IMR-90 (cell line): ENCODE data around the gene POR. TPM values are rescaled to one million over a fixed set of nuclear protein-coding genes. Genes with fewer than 3 reads are reported as not detected.
A peak's percentile ranks its signal among the peaks of the same experiment; 100 is the strongest.

Source experiments
- ATAC-seq: fragments of 200-7000 bp; cut with Tn5 transposase; 2 replicates; pipeline ENCODE4 v1.9.1; 2020; ENCODE audit warnings: low read depth, mild to moderate bottlenecking, moderate library complexity
- BruUV-seq: library from RNA; stranded (reverse); fragments of 400-500 nt; replicated peaks from 2 replicates; lab custom pipeline; 2021; lab: Mats Ljungman, UMichigan
- CTCF ChIA-PET: fragments of 300-600 bp; formaldehyde crosslinking; extraction: SDS; loops from one replicate; lab custom pipeline; 2021; ENCODE audit warnings: antibody characterized with exemption; lab: Yijun Ruan, JAX
- POLR2A ChIA-PET: fragments of 300-600 bp; sonication (Branson Sonifier 250); formaldehyde crosslinking; loops from one replicate; lab custom pipeline; 2022; ENCODE audit warnings: antibody characterized with exemption; ENCODE audit not compliant: unreplicated experiment; lab: Charles Lee
- DNase-seq: peaks from one replicate; pipeline ENCODE4 v3.0.0; 2013
- H2AFZ ChIP-seq: replicated peaks from 2 replicates; pipeline ENCODE3; 2013; ENCODE audit warnings: low read length, mild to moderate bottlenecking; ENCODE audit not compliant: poor library complexity
- H2AK5ac ChIP-seq: 2 replicates; pipeline ENCODE4 v1.6.1; 2013; ENCODE audit warnings: low read depth, low read length, inconsistent platforms
- H2AK9ac ChIP-seq: replicated peaks from 2 replicates; pipeline ENCODE3; 2013; ENCODE audit warnings: mild to moderate bottlenecking, low read depth, low read length, moderate library complexity; ENCODE audit not compliant: poor library complexity
- H2BK120ac ChIP-seq: 2 replicates; pipeline ENCODE4 v1.6.1; 2013; ENCODE audit warnings: low read depth, low read length, inconsistent platforms
- H2BK15ac ChIP-seq: 3 replicates; pipeline ENCODE4 v1.6.1; 2013; ENCODE audit warnings: low read depth, low read length, inconsistent platforms
- H2BK20ac ChIP-seq: 2 replicates; pipeline ENCODE4 v1.6.1; 2013; ENCODE audit warnings: low read depth, mild to moderate bottlenecking, inconsistent platforms, low read length, moderate library complexity
- H2BK5ac ChIP-seq: 2 replicates; pipeline ENCODE4 v1.6.1; 2013; ENCODE audit warnings: mild to moderate bottlenecking, low read depth, low read length, inconsistent platforms; ENCODE audit not compliant: poor library complexity, severe bottlenecking
- H3K14ac ChIP-seq: replicated peaks from 2 replicates; pipeline ENCODE4 v1.6.1; 2013; ENCODE audit warnings: low read depth, low read length, inconsistent platforms
- H3K18ac ChIP-seq: 2 replicates; pipeline ENCODE4 v1.6.1; 2013; ENCODE audit warnings: low read depth, low read length, control low read depth
- H3K23ac ChIP-seq: 2 replicates; pipeline ENCODE4 v1.6.1; 2013; ENCODE audit warnings: low read depth, low read length, inconsistent platforms
- H3K27ac ChIP-seq: 2 replicates; pipeline ENCODE4 v1.5.1; 2013; ENCODE audit warnings: mild to moderate bottlenecking, control low read depth, low read length; ENCODE audit not compliant: insufficient read depth
- H3K27me3 ChIP-seq: 2 replicates; pipeline ENCODE4 v1.6.1; 2013; ENCODE audit warnings: low read length; ENCODE audit not compliant: control insufficient read depth, insufficient read depth
- H3K36me3 ChIP-seq: 2 replicates; pipeline ENCODE4 v1.6.1; 2013; ENCODE audit warnings: low read length, mixed read lengths; ENCODE audit not compliant: control insufficient read depth, insufficient read depth
- H3K4ac ChIP-seq: 2 replicates; pipeline ENCODE4 v1.6.1; 2013; ENCODE audit warnings: low read depth, low read length, inconsistent platforms
- H3K4me1 ChIP-seq: 2 replicates; pipeline ENCODE4 v1.6.1; 2013; ENCODE audit warnings: low read length, mixed read lengths; ENCODE audit not compliant: control insufficient read depth, insufficient read depth
- H3K4me2 ChIP-seq: 2 replicates; pipeline ENCODE4 v1.6.1; 2013; ENCODE audit warnings: low read depth, mild to moderate bottlenecking, control low read depth, low read length, moderate library complexity
- H3K4me3 ChIP-seq: 2 replicates; pipeline ENCODE4 v1.5.1; 2013; ENCODE audit warnings: low read depth, mild to moderate bottlenecking, control low read depth, low read length, moderate library complexity; ENCODE audit not compliant: insufficient read depth
- H3K56ac ChIP-seq: 2 replicates; pipeline ENCODE4 v1.6.1; 2013; ENCODE audit warnings: low read length, inconsistent platforms; ENCODE audit not compliant: insufficient read depth; ENCODE audit errors: extremely low read depth
- H3K79me1 ChIP-seq, 2 experiments: 2 replicates each; pipeline ENCODE4 v1.6.1; 2013; ENCODE audit warnings: low read length in 2 of 2, inconsistent platforms in 1 of 2, low read depth in 1 of 2
- H3K9ac ChIP-seq: 2 replicates; pipeline ENCODE4 v1.6.1; 2013; ENCODE audit warnings: low read depth, low read length, control low read depth
- H3K9me1 ChIP-seq: 2 replicates; pipeline ENCODE4 v1.6.1; 2013; ENCODE audit warnings: low read length, inconsistent platforms; ENCODE audit not compliant: insufficient read depth
- H3K9me3 ChIP-seq: 2 replicates; pipeline ENCODE4 v1.6.1; 2013; ENCODE audit warnings: low read length; ENCODE audit not compliant: control insufficient read depth, insufficient read depth
- H4K20me1 ChIP-seq: 2 replicates; pipeline ENCODE4 v1.6.1; 2013; ENCODE audit warnings: low read length, inconsistent platforms; ENCODE audit not compliant: insufficient read depth
- H4K5ac ChIP-seq: 2 replicates; pipeline ENCODE4 v1.6.1; 2013; ENCODE audit warnings: mild to moderate bottlenecking, low read depth, low read length, control low read depth
- H4K8ac ChIP-seq, 2 experiments: 2 replicates each; pipeline ENCODE4 v1.6.1; 2013; ENCODE audit warnings: low read depth in 2 of 2, low read length in 2 of 2, control low read depth in 1 of 2, inconsistent platforms in 1 of 2
- H4K91ac ChIP-seq: 2 replicates; pipeline ENCODE4 v1.6.1; 2013; ENCODE audit warnings: low read depth, low read length, inconsistent platforms; ENCODE audit not compliant: insufficient read depth
- CEBPB ChIP-seq: IDR thresholded peaks from 2 replicates; pipeline ENCODE4 v1.6.1; 2012; ENCODE audit warnings: low read depth, low read length, improper control_type of control experiment
- MAFK ChIP-seq: IDR thresholded peaks from 2 replicates; pipeline ENCODE4 v1.6.1; 2012; ENCODE audit warnings: low read depth, low read length, improper control_type of control experiment
- WGBS, 2 experiments: methylation state at CpG; one replicate each; pipeline versions ENCODE4 v1.1.5 to v1.1.7; 2013; ENCODE audit warnings: missing lambda C conversion rate in 2 of 2; ENCODE audit not compliant: insufficient read length in 1 of 2; ENCODE audit errors: extremely low coverage in 2 of 2; 5-methylcytosine and 5-hydroxymethylcytosine counted together
- dilution Hi-C: fragments of 300-500 bp; cut with HindIII; formaldehyde crosslinking; loops from one replicate; pipeline ENCODE4 v1.14.3; 2018; ENCODE audit warnings: low sequenced_read_pairs; ENCODE audit not compliant: unreplicated experiment
- in situ Hi-C: fragments of 300-500 bp; cut with MboI; formaldehyde crosslinking; loops from 3 replicates; pipeline ENCODE4 v1.14.3; 2019; ENCODE audit warnings: low sequenced_read_pairs, inconsistent platforms, mixed read lengths
- intact Hi-C: fragments of 100-400 bp; cut with micrococcal nuclease; formaldehyde crosslinking; loops from 2 replicates; pipeline ENCODE4 v1.10.0; 2022
- polyA plus RNA-seq, 3 experiments: library from polyadenylated mRNA; depleted of rRNA; stranded (reverse); fragments of >200 nt; gene quantifications; 2 replicates each; pipeline ENCODE4 v1.2.3, GENCODE V29; 2012; ENCODE audit warnings: low replicate concordance in 1 of 3
- total RNA-seq: library from RNA; depleted of rRNA; stranded (reverse); fragments of >200 nt; gene quantifications from 2 replicates; pipeline ENCODE4 v1.2.3, GENCODE V29; 2012

POR gene
- total and polyA plus RNA-seq, 2 of the 4 experiments (the other 2 are of a cell fraction) = 25.5 to 42.2 TPM

GRCh38 chr7:75945297-75946168 lies 30.6 kb downstream of the POR start:
- H3K23ac ChIP-seq = no peak overlapping the region
- no peak overlapping the region for H3K4me3 ChIP-seq
- H3K9me1 ChIP-seq = peaks cover 12% of the 10 kb centered on the region
- H4K20me1 ChIP-seq = peaks cover 3% of the 10 kb centered on the region; the same call in 1 of the 2 replicates
- ChIA-PET POLR2A (interaction anchor here (0.6 kb wide), 1 partner anchor 410 kb away, joined by 3 read pairs; no protein-coding TSS in a partner anchor), CTCF (no interaction called here)
- no peak overlapping the region for H3K27ac ChIP-seq
- H4K5ac ChIP-seq = no peak overlapping the region
- dilution Hi-C loops (no loop called here), in situ Hi-C loops (no loop called here), intact Hi-C loops (no loop called here)
- no peak overlapping the region for H2AK9ac ChIP-seq
- peaks cover 2% of the 10 kb centered on the region; the same call in 1 of the 2 replicates for H3K9me3 ChIP-seq
- 0 out of 2 replicates have a peak overlapping the region, but pooled peaks have one; percentile 6 for H3K4ac ChIP-seq
- H2BK120ac ChIP-seq = no peak overlapping the region
- H3K36me3 ChIP-seq = peaks cover 4% of the 10 kb centered on the region; the same call in 1 of the 2 replicates
- H2BK5ac ChIP-seq = no peak overlapping the region
- no peak overlapping the region for H4K91ac ChIP-seq
- H3K4me2 ChIP-seq = no peak overlapping the region
- no peak overlapping the region for H2AK5ac ChIP-seq
- H2AFZ ChIP-seq = no peak overlapping the region
- no peak overlapping the region for H3K14ac ChIP-seq
- no peak overlapping the region for H2BK20ac ChIP-seq
- TF ChIP-seq MAFK (no peak), CEBPB (peak; percentile 83)
- H3K27me3 ChIP-seq = no peaks in the 10 kb centered on the region
- H3K79me1 ChIP-seq = peaks cover 3 to 60% of the 10 kb centered on the region in 2 experiments; a peak in 3 of 4 replicates
- WGBS, 2 experiments = 100% methylated on average over 3 of the region's 8 CpGs; no CpG with 5 or more reads in 1 of the 2 experiments
- no TSS peak for BruUV-seq
- no peak overlapping the region for H4K8ac ChIP-seq
- DNase-seq (peak; percentile 35), ATAC-seq (peak; percentile 35)
- peaks cover 9% of the 10 kb centered on the region for H3K4me1 ChIP-seq
- H3K9ac ChIP-seq = no peak overlapping the region
- H2BK15ac ChIP-seq = no peak overlapping the region
- H3K56ac ChIP-seq = no peak overlapping the region
- no peak overlapping the region for H3K18ac ChIP-seq
